Mesodermal cell (in vitro differentiated cells): ENCODE data around the gene KIAA1549.

Experiments
- H3K27ac ChIP-seq: 2 replicates; pipeline ENCODE4 v1.7.0; 2013; ENCODE audit warnings: mild to moderate bottlenecking, low read depth, low read length, moderate library complexity; ENCODE audit not compliant: severe bottlenecking
- H3K36me3 ChIP-seq: 2 replicates; pipeline ENCODE4 v1.7.1; 2013; ENCODE audit warnings: mild to moderate bottlenecking, low read length, moderate library complexity; ENCODE audit not compliant: control insufficient read depth, insufficient read depth
- H3K4me1 ChIP-seq: one replicate; pipeline ENCODE4 v1.7.1; 2013; ENCODE audit warnings: mild to moderate bottlenecking, low read length; ENCODE audit not compliant: insufficient read depth, control insufficient read depth, poor library complexity, severe bottlenecking
- H3K4me3 ChIP-seq: 2 replicates; pipeline ENCODE4 v1.7.0; 2013; ENCODE audit warnings: low read length, control low read depth, mild to moderate bottlenecking; ENCODE audit not compliant: insufficient read depth, poor library complexity, severe bottlenecking; ENCODE audit errors: extremely low read depth
- H3K9me3 ChIP-seq: 2 replicates; pipeline ENCODE4 v1.7.1; 2013; ENCODE audit warnings: mild to moderate bottlenecking, low read length, moderate library complexity; ENCODE audit not compliant: control insufficient read depth
- WGBS, 2 experiments: methylation state at CpG; one replicate each; pipeline ENCODE4 v1.1.5; 2013; ENCODE audit warnings: missing lambda C conversion rate in 2 of 2; ENCODE audit not compliant: insufficient coverage in 2 of 2; 5-methylcytosine and 5-hydroxymethylcytosine counted together

KIAA1549 gene

DNA sequence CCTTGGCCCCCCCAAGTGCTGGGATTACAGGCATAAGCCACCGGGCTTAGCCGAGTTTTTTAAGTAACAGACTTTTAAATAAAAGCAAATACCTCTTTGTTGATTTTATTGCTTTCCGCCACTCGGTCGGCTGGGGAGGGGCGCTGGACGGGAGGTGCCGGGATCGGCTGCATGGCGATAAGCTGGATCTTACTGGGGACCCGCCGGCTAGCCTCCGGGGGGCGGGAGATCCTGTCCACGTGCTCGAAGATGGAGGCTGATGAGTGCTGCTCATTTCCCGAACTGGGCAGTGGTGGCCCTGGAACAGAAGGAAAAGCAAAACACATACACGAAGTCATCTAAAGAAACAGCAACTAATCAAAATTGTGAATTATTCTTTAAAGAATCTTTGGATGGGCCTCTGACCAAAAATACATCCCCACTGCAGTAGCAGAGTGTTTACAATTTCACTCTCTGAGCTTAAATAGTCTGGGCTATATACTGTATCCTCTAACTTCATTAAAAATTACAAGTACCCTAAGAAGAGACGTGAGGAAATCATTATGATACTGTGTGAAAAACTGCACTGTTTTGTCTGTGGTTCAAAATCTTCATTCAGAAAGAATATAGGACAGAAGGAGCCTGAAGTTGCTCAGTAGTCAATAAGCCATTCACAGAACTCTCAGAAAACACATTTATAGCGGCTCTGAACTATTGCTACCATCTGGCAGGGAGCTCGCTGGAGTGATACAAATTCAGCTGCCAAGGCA is 110.0 kb downstream of the KIAA1549 start:
- peaks cover 61% of the 10 kb centered on the region for H3K36me3 ChIP-seq
- peaks cover 9% of the 10 kb centered on the region for H3K4me1 ChIP-seq
- H3K9me3 ChIP-seq = no peaks in the 10 kb centered on the region
- no peak overlapping the region for H3K4me3 ChIP-seq
- WGBS, 2 experiments = 96% methylated on average over 12 to 18 of the region's 21 CpGs
- H3K27ac ChIP-seq = no peak overlapping the region

DNA sequence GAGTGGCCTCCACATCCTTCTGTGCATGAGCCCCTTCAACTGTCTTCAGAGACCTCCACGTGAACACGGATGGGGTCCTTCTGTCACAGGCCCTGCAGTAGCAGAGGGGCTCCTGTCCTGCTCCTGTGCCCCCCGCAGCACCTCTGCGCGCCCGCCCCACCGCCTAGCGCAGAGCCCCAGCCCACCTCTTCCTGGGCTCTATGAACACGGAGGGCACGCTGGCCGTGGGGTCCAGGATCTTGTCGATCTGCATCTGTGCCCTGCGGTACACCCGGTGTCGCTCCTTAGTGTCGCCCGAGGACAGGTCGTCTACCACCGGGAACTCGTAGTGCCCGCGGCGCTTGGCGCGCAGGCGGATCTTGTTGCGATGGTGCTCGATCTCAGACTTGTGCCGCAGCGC is 111.8 kb downstream of the KIAA1549 start:
- Histone ChIP-seq H3K36me3 (peaks cover 67% of the 10 kb centered on the region), H3K27ac (no peak overlapping the region), H3K4me1 (peaks cover 9% of the 10 kb centered on the region), H3K9me3 (no peaks in the 10 kb centered on the region), H3K4me3 (no peak overlapping the region)
- 96% methylated on average over 25 to 26 of the region's 30 CpGs for WGBS, 2 experiments

DNA sequence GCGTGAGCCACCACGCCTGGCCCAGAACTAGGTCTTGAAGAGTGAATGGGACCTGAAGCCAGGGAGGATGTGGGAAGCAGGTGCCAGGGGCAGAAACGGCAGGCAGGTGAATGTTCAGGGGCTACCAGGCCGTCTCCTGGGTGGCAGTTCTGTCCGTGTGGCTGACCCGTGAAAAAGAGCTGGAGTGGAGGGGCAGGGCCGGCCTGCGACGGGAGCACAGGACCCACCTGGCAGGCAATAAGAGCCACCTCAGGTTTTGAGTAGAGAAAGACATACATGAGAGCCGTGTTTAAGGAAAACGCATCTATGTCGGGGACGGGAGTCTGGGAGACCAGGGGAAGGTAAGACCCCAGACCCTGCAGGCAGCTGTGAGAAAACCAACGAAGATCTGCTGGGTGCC is 112.5 kb downstream of the KIAA1549 start:
- Histone ChIP-seq H3K4me3 (no peak overlapping the region), H3K4me1 (peaks cover 9% of the 10 kb centered on the region), H3K36me3 (peaks cover 73% of the 10 kb centered on the region), H3K9me3 (no peaks in the 10 kb centered on the region), H3K27ac (no peak overlapping the region)
- WGBS, 2 experiments = 95% methylated on average over 12 to 14 of the region's 14 CpGs

GRCh38 chr7:138867744-138868143 is 113.4 kb downstream of the KIAA1549 start:
- no peak overlapping the region for H3K27ac ChIP-seq
- H3K4me3 ChIP-seq = no peak overlapping the region
- peaks cover 2% of the 10 kb centered on the region for H3K4me1 ChIP-seq
- 96 to 99% methylated on average over 9 to 19 of the region's 19 CpGs for WGBS, 2 experiments
- H3K9me3 ChIP-seq = no peaks in the 10 kb centered on the region
- H3K36me3 ChIP-seq = peaks cover 76% of the 10 kb centered on the region

DNA sequence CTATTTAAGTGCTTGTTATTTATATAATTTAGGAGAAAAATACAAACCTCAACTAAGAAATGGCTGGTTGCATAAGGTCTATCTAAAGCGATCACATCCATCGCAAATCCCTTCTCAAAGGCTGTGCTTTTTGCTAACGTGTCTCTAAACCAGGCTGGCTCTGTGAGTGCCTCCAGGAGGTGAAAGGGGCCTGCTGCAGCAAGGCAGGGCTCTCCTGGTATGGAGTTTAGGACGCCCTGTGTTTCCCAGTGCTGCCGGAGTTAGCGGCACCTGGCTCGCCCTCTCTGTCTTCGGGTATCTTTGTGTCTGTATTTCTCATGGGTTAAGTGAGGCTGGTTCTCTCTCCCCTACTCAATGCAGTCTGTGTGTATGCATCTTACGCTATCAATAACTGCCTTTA is 114.8 kb downstream of the KIAA1549 start:
- Histone ChIP-seq H3K4me1 (no peaks in the 10 kb centered on the region), H3K4me3 (no peak overlapping the region), H3K36me3 (peaks cover 79% of the 10 kb centered on the region), H3K9me3 (no peaks in the 10 kb centered on the region), H3K27ac (no peak overlapping the region)
- WGBS, 2 experiments = 88 to 98% methylated on average over 5 to 6 of the region's 9 CpGs

GRCh38 chr7:138865843-138866242 is 115.3 kb downstream of the KIAA1549 start:
- Histone ChIP-seq H3K36me3 (peaks cover 79% of the 10 kb centered on the region), H3K4me1 (no peaks in the 10 kb centered on the region), H3K4me3 (no peak overlapping the region), H3K27ac (no peak overlapping the region), H3K9me3 (no peaks in the 10 kb centered on the region)
- 89 to 93% methylated on average over 3 of the region's 4 CpGs for WGBS, 2 experiments

DNA sequence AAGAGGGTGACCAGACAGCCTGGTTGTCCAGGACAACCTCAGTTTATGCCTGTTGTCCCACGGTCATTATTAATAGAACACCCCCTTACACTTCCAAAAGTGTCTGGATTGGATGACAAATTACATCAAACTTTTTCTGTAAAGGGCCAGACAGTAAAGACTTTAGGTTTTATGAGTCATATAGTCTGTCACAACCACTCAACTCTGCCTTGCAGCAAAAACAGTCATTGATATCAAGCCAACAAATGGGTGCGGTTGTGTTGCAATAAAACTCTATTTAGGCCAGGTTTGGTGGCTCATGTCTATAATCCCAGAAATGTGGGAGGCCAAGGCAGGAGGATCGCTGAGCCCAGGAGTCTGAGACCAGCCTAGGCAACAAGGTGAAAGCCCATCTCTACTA is 116.5 kb downstream of the KIAA1549 start:
- Histone ChIP-seq H3K9me3 (no peaks in the 10 kb centered on the region), H3K27ac (no peak overlapping the region), H3K4me3 (no peak overlapping the region), H3K4me1 (no peaks in the 10 kb centered on the region), H3K36me3 (peaks cover 79% of the 10 kb centered on the region)
- WGBS, 2 experiments = 100% methylated on average over 2 of the region's 3 CpGs; no CpG with 5 or more reads in 1 of the 2 experiments

DNA sequence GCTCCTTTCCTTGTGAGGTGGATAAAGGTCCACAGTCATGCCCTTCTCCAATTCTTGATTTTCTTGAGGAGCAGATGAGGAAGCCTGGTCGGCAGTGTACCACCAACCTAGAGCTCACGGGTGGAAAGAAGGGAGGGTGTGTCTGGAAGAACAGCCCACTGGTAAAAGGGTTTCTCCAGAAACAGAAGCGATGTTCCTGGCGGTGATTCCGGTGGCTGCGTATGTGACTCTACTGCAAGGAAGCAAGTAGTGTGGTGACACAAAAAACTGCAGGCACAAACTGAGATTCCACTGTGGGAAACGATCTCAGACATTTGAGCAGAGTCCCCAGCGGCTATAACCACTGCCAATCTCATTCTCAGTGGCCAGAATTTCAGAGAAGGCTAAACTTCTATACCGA is 117.3 kb downstream of the KIAA1549 start:
- Histone ChIP-seq H3K36me3 (peaks cover 77% of the 10 kb centered on the region), H3K27ac (no peak overlapping the region)

GRCh38 chr7:138861051-138861450 is 120.1 kb downstream of the KIAA1549 start:
- H3K27ac ChIP-seq = no peak overlapping the region
- H3K4me3 ChIP-seq = no peak overlapping the region
- H3K9me3 ChIP-seq = no peaks in the 10 kb centered on the region
- 92 to 94% methylated on average over 12 to 14 of the region's 16 CpGs for WGBS, 2 experiments
- H3K4me1 ChIP-seq = no peaks in the 10 kb centered on the region
- peaks cover 69% of the 10 kb centered on the region for H3K36me3 ChIP-seq

More for the DNA sequence above, 117.3 kb downstream of the KIAA1549 start:
- H3K9me3 ChIP-seq = no peaks in the 10 kb centered on the region
- H3K4me1 ChIP-seq = no peaks in the 10 kb centered on the region
- H3K4me3 ChIP-seq = no peak overlapping the region
- 92 to 94% methylated on average over 8 to 9 of the region's 9 CpGs for WGBS, 2 experiments

DNA sequence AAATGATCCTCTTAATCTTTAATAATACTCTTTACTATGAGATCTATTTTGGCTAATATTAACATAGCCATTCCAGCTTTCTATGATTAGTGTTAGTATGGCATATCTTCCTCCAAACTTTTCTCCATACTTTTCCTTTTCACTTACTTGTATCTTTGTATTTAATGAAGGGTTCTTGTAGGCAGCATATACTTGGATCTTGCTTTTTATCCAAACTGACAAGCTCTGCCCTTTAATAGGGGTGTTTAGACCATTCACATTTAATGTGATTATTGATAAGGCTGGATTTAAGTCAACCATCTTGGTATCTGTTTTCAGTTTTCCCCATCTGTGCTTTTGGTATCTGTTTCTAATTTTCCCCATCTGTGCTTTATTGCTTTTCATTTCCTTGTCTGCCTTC is 123.5 kb downstream of the KIAA1549 start:
- no peak overlapping the region for H3K27ac ChIP-seq
- H3K4me1 ChIP-seq = no peaks in the 10 kb centered on the region
- no peaks in the 10 kb centered on the region for H3K9me3 ChIP-seq
- peaks cover 46% of the 10 kb centered on the region for H3K36me3 ChIP-seq
- no peak overlapping the region for H3K4me3 ChIP-seq

GRCh38 chr7:138854115-138854645 is 127.0 kb downstream of the KIAA1549 start:
- Histone ChIP-seq H3K9me3 (no peaks in the 10 kb centered on the region), H3K36me3 (peaks cover 39% of the 10 kb centered on the region), H3K4me3 (no peak overlapping the region), H3K4me1 (no peaks in the 10 kb centered on the region), H3K27ac (no peak overlapping the region)
- WGBS, 2 experiments = 81 to 93% methylated on average over 4 of the region's 5 CpGs
